ENCODE data around the gene RMRP.

- TF ChIP-seq CTCF (conservative IDR thresholded peaks at IDR 0.05) (no peak), EZH2 (IDR thresholded peaks at IDR 0.05; ENCODE audit: low read depth) (no peak)
These were observed 24.9 kb upstream of the RMRP start for GRCh38 chr9:35682520-35683315.

All from PC-9 (cell line).